HepG2 (cell line): ENCODE data around the gene UBXN2A.

ENCODE experiments used
- ELF1 ChIP-seq: sonication (generic); formaldehyde crosslinking; IDR thresholded peaks from 2 replicates; pipeline ENCODE4 v1.4.0; 2020; ENCODE audit warnings: missing genetic modification reagents
- HNF4A ChIP-seq: sonication (generic); formaldehyde crosslinking; IDR thresholded peaks from 2 replicates; pipeline ENCODE4 v1.4.0; 2020; ENCODE audit warnings: missing genetic modification reagents
- MXI1 ChIP-seq: IDR thresholded peaks from 3 replicates; pipeline ENCODE4 v1.6.1; 2012; ENCODE audit warnings: low read depth, low read length, inconsistent platforms, borderline replicate concordance
- NR2C2 ChIP-seq: sonication (generic); formaldehyde crosslinking; IDR thresholded peaks from 2 replicates; pipeline ENCODE4 v1.4.0; 2020; ENCODE audit warnings: missing genetic modification reagents, mild to moderate bottlenecking, moderate library complexity, borderline replicate concordance
- POLR2A ChIP-seq, 2 experiments: IDR thresholded peaks; 2 replicates each; pipeline ENCODE4 v1.6.1; 2011; ENCODE audit warnings: low read depth in 2 of 2, low read length in 2 of 2, mild to moderate bottlenecking in 1 of 2, moderate library complexity in 1 of 2; ENCODE audit not compliant: insufficient read depth in 1 of 2
- POLR2AphosphoS5 ChIP-seq: IDR thresholded peaks from 2 replicates; pipeline ENCODE4 v1.6.1; 2012; ENCODE audit warnings: low read depth, low read length
- ZBTB46 ChIP-seq: sonication (generic); formaldehyde crosslinking; IDR thresholded peaks from 2 replicates; pipeline ENCODE4 v1.4.0; 2020; ENCODE audit warnings: mild to moderate bottlenecking, missing genetic modification reagents, borderline replicate concordance
- ZNF24 ChIP-seq: fragments of 450-650 bp; IDR thresholded peaks from 2 replicates; pipeline ENCODE4 v1.6.1; 2017; ENCODE audit warnings: antibody characterized with exemption, mild to moderate bottlenecking
- ZNF275 ChIP-seq: sonication (generic); formaldehyde crosslinking; IDR thresholded peaks from 2 replicates; pipeline ENCODE4 v1.8.0; 2022; ENCODE audit warnings: missing genetic modification reagents, mild to moderate bottlenecking, inconsistent platforms, borderline replicate concordance

- TF ChIP-seq MXI1, result no peak
- no peak for TF ChIP-seq NR2C2
- no peak for TF ChIP-seq POLR2AphosphoS5
- TF ChIP-seq ZNF24, result no peak
- TF ChIP-seq HNF4A (CRISPR knock-in tag), result no peak
- TF ChIP-seq ELF1 (CRISPR knock-in tag), result no peak
- no peak for TF ChIP-seq POLR2A (IDR thresholded peaks at IDR 0.05; ENCODE audit: insufficient read depth in 1 of 2, low read depth in 2 of 2, low read length in 2 of 2)
- no peak for TF ChIP-seq ZBTB46 (CRISPR knock-in tag)
- TF ChIP-seq ZNF275 (CRISPR knock-in tag), result no peak
These were observed 7.1 kb downstream of the UBXN2A start for GRCh38 chr2:23947350-23947749.
